Measurements from ENCODE around the gene DDR2. TPM values are rescaled to one million over a fixed set of nuclear protein-coding genes. Genes with fewer than 3 reads are reported as not detected.
"Not testable (repeated sequence)": the region's sequence is repeated elsewhere in the genome, so short reads cannot be mapped to it uniquely, and the experiment has no call there.

Gene DDR2
- total and polyA plus RNA-seq, 12 donors = 5.1 to 32.0 (median 20.8) TPM

DNA sequence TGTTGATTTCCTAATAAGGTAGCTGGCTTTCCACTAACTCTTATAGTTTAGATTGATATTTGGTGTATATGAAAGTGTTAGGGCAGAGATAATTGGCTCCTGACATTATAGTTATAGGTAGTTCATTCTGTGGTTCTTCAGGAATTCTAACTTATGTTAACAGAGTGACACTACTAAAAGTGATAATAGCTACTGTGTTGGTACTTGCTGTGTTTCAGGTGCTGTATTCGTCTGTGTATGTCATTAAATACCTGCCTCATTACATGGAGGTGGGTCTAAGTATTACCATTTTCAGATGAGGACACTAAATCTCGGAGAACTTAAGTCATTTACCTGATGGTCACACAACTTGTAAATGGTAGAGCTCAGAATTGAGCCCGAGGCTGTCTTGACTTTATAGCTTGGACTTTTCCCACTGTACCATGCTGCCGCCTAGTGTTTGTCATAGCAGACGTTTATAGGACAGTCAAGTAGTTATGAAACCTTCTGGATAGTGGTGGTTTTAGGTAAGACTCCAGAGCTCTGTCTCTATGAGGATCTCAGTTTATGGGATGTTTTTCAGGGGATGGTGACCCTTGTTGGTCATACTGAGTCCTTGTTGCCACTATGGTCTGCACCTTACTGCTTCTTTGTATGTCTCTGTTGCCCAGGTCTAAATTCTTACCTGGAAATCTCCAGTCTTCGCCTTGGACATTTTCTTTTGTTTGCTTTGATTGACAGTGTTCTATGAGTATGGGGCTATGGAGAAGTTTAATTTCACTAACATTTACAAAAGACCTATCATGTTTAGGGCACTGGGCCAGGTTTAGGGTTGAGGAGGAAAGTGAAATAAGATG, 167.9 kb downstream of the DDR2 start:
- H3K9me3 ChIP-seq, H3K4me3 ChIP-seq, H3K27me3 ChIP-seq, H3K4me1 ChIP-seq, H3K27ac ChIP-seq: not testable (repeated sequence)
- intact Hi-C loops (cut with DNase I) = loop anchor here in 9 of 10 donors (1.0 to 10.0 kb wide), 6 partner anchors 183 to 305 kb away; partner anchors contain the start of gene UHMK1 (in 1 of the 9)
- TF ChIP-seq, protein P1, sequence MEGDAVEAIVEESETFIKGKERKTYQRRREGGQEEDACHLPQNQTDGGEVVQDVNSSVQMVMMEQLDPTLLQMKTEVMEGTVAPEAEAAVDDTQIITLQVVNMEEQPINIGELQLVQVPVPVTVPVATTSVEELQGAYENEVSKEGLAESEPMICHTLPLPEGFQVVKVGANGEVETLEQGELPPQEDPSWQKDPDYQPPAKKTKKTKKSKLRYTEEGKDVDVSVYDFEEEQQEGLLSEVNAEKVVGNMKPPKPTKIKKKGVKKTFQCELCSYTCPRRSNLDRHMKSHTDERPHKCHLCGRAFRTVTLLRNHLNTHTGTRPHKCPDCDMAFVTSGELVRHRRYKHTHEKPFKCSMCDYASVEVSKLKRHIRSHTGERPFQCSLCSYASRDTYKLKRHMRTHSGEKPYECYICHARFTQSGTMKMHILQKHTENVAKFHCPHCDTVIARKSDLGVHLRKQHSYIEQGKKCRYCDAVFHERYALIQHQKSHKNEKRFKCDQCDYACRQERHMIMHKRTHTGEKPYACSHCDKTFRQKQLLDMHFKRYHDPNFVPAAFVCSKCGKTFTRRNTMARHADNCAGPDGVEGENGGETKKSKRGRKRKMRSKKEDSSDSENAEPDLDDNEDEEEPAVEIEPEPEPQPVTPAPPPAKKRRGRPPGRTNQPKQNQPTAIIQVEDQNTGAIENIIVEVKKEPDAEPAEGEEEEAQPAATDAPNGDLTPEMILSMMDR (IDR thresholded peaks at IDR 0.05) = peak in 8 of 9 donors; percentile 38 to 69 (median 59)
- DNase-seq (peak; percentile 13 to 70), ATAC-seq (peak; percentile 78 to 91 (median 87))
- H3K36me3 ChIP-seq = peaks cover 0 to 86% (median 24%) of the 10 kb centered on the region in 9 donors
- 38 to 57% methylated on average over 6 of the region's 6 CpGs for WGBS, 2 donors

GRCh38 chr1:162807503-162807902, 175.2 kb downstream of the DDR2 start:
- intact Hi-C loops (cut with DNase I) = loop anchor here in 3 of 10 donors (10.0 kb wide), 1 partner anchor 193 kb away; no protein-coding TSS in a partner anchor
- no CpG with 5 or more reads among the region's 2 CpGs for WGBS, 2 donors
- H3K4me1 ChIP-seq = not testable (repeated sequence)

GRCh38 chr1:162812357-162812756, 180.1 kb downstream of the DDR2 start:
- H3K4me3 ChIP-seq; intact Hi-C loops (cut with DNase I); H3K27me3 ChIP-seq; H3K9me3 ChIP-seq; H3K27ac ChIP-seq; H3K4me1 ChIP-seq; DNase-seq; ATAC-seq: not testable (repeated sequence)
- peaks cover 0 to 10% (median 0%) of the 10 kb centered on the region in 9 donors for H3K36me3 ChIP-seq
- WGBS, 2 donors = 96 to 100% methylated on average over 2 of the region's 2 CpGs

More at GRCh38 chr1:162807503-162807902, 175.2 kb downstream of the DDR2 start:
- not testable (repeated sequence) for H3K27ac ChIP-seq, DNase-seq, H3K9me3 ChIP-seq, H3K4me3 ChIP-seq, H3K27me3 ChIP-seq, ATAC-seq
- H3K36me3 ChIP-seq = peaks cover 0 to 54% (median 20%) of the 10 kb centered on the region in 9 donors

GRCh38 chr1:162818136-162818535, 185.9 kb downstream of the DDR2 start:
- Histone ChIP-seq H3K4me1 (peaks cover 0 to 15% (median 9%) of the 10 kb centered on the region in 9 donors), H3K27ac (peak overlapping the region in 1 of 10 donors; percentile 28), H3K27me3 (peaks cover 0 to 23% (median 9%) of the 10 kb centered on the region in 7 donors)
- H3K9me3 ChIP-seq; intact Hi-C loops (cut with DNase I); H3K36me3 ChIP-seq; H3K4me3 ChIP-seq; DNase-seq: not testable (repeated sequence)
- WGBS, 2 donors = 43 to 56% methylated on average over 2 of the region's 2 CpGs
- peak in 5 of 8 donors; percentile 42 to 71 (median 58) for ATAC-seq

DNA sequence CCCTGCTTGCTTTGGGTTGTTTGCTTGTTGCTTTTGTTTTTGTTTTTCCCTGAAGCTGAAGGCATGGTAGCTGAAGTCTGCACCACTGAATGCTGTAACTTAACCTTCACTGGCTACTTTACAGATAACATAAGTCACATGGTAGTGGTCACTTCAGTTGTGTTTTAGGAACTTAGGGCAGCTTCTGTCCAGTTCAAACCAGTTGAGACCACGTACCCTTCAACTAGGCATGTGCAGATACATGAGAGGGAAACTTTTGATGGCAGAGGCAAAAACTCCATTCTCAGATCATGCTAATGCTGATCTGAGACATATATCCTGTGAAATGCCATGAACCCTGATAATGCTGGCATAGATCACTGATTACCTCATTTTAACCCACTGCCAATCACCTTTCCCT, 186.4 kb downstream of the DDR2 start:
- WGBS, 2 donors = 81 to 83% methylated on average over 1 of the region's 1 CpG
- H3K27me3 ChIP-seq = peaks cover 0 to 28% (median 9%) of the 10 kb centered on the region in 7 donors
- H3K4me1 ChIP-seq = peaks cover 0 to 16% (median 9%) of the 10 kb centered on the region in 9 donors
- peak in 3 of 8 donors; percentile 24 to 53 (median 37) for ATAC-seq
- H3K9me3 ChIP-seq; H3K4me3 ChIP-seq; DNase-seq; H3K36me3 ChIP-seq; intact Hi-C loops (cut with DNase I): not testable (repeated sequence)
- peak overlapping the region in 1 of 10 donors; percentile 28 for H3K27ac ChIP-seq

- H3K4me1 ChIP-seq = peaks cover 0 to 16% (median 9%) of the 10 kb centered on the region in 9 donors
- peaks cover 0 to 45% (median 19%) of the 10 kb centered on the region in 7 donors for H3K27me3 ChIP-seq
- ATAC-seq (peak in 6 of 8 donors; percentile 16 to 68 (median 53)), DNase-seq (peak in 1 of 2 donors; percentile 14)
- intact Hi-C loops (cut with DNase I) = no loop called here
- no peaks in the 10 kb centered on the region for H3K36me3 ChIP-seq
- H3K9me3 ChIP-seq = no peaks in the 10 kb centered on the region
- WGBS, 2 donors = 4% methylated on average over 44 of the region's 44 CpGs
- TF ChIP-seq, protein P1 (IDR thresholded peaks at IDR 0.05) = no peak
- no peak overlapping the region for H3K27ac ChIP-seq
- peak overlapping the region; percentile 12 to 53 (median 46) for H3K4me3 ChIP-seq
These were observed 190.3 kb downstream of the DDR2 start for GRCh38 chr1:162822391-162823200.
